MG63 (cell line): Measurements from ENCODE around the gene WWOX. TPM values are rescaled to one million over a fixed set of nuclear protein-coding genes. Genes with fewer than 3 reads are reported as not detected.

Experiments used
- DNase-seq: peaks from one replicate; pipeline ENCODE4 v3.0.0-alpha.2; 2020
- H3K27me3 ChIP-seq: fragments of 250-450 bp; sonication (Bioruptor Pico); 2 replicates; pipeline ENCODE4 v1.5.1; 2020; ENCODE audit warnings: mild to moderate bottlenecking, moderate library complexity
- H3K36me3 ChIP-seq: fragments of 250-450 bp; sonication (Bioruptor Pico); 2 replicates; pipeline ENCODE4 v1.5.1; 2020; ENCODE audit warnings: mild to moderate bottlenecking, moderate library complexity
- H3K4me3 ChIP-seq: fragments of 250-450 bp; sonication (Bioruptor Pico); 2 replicates; pipeline ENCODE4 v1.5.1; 2020; ENCODE audit warnings: mild to moderate bottlenecking, moderate library complexity
- H3K9me3 ChIP-seq: fragments of 250-450 bp; sonication (Bioruptor Pico); 2 replicates; pipeline ENCODE4 v1.5.1; 2020; ENCODE audit warnings: mild to moderate bottlenecking, moderate library complexity
- total RNA-seq: library from RNA; depleted of rRNA; stranded (reverse); fragments of >200 nt; shearing (Covaris generic); gene quantifications from 2 replicates; pipeline ENCODE4 v1.2.3, GENCODE V29; 2014; ENCODE audit warnings: low replicate concordance

The WWOX gene
- total RNA-seq, 1 experiment from 2014 or later: 11.4 TPM

DNA sequence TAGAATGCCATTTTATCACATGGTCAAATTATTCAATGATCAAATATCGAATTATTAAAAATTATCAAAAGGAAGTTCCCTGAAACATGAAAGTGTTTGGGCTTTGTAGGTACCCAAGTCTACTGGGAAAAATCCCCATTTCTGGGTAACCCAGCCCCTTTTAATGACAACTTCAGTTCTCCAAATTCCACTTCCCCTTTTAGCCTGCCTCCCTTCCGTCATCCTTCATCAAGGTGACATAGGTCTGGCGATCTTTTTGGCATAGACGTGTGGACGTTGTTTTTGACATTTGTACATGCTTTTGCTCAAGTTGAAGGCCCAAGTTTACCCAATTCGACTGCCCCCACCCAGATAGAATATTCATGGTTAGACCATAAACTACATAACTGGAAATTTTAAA lies 840.1 kb downstream of the WWOX start:
- DNase-seq: no peak
- Histone ChIP-seq H3K27me3 (no peaks in the 10 kb centered on the region), H3K4me3 (no peak overlapping the region), H3K9me3 (no peaks in the 10 kb centered on the region), H3K36me3 (no peaks in the 10 kb centered on the region)

DNA sequence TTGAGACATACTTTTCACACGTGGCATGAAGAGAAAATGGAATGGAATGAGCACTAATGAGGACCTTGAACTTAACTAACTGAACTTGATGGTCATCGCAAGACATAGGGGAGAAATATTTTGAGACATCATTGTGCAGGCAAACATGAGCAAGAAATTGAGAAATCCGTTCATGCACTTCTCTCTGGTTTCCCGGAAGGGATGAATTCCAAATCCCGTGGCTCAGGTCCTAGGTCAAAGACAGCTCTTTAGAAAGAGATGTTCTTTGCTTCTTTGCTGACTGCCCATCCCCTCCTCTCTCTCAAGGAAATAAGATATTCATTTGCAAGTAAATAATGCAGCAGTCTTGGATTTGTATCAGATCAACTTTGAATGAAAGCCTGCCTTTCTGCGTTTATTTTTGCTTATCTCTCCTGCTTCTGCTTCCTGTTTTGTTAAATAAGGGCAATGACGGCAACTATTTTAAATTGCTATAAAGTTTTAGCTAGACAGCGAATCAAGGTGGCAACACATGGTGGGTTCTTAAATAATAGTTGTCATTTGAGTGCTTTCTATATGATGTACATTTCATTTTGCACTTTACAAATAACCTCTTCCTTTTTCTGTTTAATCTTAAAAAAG lies 843.3 kb downstream of the WWOX start:
- Histone ChIP-seq H3K36me3 (no peaks in the 10 kb centered on the region), H3K27me3 (no peaks in the 10 kb centered on the region), H3K9me3 (no peaks in the 10 kb centered on the region), H3K4me3 (no peak overlapping the region)
- no peak for DNase-seq

DNA sequence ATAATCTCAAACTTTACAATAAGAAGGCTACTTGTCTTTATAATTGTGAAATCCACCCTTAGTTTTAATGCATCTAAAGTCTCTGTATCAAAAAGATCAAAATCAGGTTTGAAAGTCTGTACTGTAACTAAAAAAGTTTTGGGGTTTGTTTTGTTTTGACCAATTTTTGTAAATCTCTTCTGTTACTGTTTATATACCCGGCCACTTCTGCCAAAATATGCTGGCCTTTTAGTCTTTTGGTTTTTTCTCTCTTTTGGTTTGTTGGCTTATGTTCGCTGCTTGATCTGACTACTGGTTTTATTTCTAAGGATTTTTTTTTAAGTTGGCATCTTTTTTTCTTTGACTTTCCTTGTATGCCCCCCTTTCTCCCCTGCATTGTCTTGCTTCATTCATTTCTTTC lies 845.9 kb downstream of the WWOX start:
- Histone ChIP-seq H3K36me3 (no peaks in the 10 kb centered on the region), H3K4me3 (no peak overlapping the region), H3K27me3 (no peaks in the 10 kb centered on the region), H3K9me3 (no peaks in the 10 kb centered on the region)
- DNase-seq: no peak

DNA sequence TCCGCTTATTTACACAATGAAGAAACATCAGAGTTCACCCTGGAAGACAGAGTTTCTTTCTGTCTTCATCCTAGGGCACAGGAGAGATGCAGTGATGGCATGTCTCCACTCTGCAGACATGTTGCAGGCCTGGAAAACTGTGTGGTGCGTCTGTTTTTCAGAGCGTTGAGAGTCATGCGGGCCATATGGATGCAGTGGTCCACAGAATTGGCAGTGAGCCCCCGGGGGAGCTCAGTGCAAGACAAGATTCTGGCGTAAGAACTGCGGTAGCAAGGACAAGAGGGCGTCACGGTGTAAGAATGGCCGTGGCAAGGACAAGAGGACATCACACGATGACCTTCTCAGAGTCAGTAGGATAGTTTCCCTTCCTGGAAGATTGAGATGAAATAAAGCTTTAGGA lies 847.1 kb downstream of the WWOX start:
- H3K4me3 ChIP-seq: no peak overlapping the region
- H3K9me3 ChIP-seq: no peaks in the 10 kb centered on the region
- H3K36me3 ChIP-seq: no peaks in the 10 kb centered on the region
- no peak for DNase-seq
- no peaks in the 10 kb centered on the region for H3K27me3 ChIP-seq

DNA sequence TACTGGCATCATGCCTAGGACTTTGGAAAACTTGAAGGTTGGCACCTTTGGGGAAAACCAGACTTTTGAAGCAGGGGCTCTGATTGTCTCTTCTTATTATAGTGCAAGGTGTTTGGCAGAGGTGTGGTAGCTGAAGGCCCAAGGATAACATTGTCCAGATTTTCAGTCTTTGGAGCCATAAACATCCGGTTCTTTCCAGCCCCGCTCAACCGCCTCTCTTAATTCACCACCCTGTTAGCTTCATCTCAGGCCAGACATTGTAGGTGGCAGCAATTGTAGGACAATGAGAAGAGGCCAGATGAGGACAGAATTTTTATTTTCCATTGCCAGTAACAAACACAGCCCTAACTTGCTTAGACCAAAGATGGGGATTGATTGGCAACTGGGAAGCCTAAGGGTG lies 851.3 kb downstream of the WWOX start:
- Histone ChIP-seq H3K4me3 (no peak overlapping the region), H3K27me3 (no peaks in the 10 kb centered on the region), H3K9me3 (no peaks in the 10 kb centered on the region), H3K36me3 (no peaks in the 10 kb centered on the region)
- DNase-seq: no peak

DNA sequence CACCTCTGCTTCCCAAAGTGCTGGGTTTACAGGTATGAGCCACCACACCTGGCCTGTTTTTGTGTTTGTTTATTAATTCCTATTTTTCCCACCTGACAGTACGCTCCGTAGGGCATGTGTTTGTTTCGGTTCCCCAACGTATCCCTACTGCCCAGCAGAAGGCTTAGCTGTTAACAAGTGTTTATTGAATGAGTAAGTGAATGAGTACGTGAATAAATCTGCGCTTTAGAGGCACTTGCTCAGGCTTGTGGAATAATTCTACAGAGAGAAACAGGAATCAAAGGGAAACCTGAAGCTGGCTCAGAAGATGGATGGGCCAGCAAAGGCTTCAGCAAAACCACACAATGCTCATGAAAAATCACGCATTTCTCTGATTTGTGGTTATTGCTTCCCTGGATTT lies 853.2 kb downstream of the WWOX start:
- H3K36me3 ChIP-seq: no peaks in the 10 kb centered on the region
- no peak for DNase-seq
- no peak overlapping the region for H3K4me3 ChIP-seq
- H3K9me3 ChIP-seq: no peaks in the 10 kb centered on the region
- no peaks in the 10 kb centered on the region for H3K27me3 ChIP-seq

DNA sequence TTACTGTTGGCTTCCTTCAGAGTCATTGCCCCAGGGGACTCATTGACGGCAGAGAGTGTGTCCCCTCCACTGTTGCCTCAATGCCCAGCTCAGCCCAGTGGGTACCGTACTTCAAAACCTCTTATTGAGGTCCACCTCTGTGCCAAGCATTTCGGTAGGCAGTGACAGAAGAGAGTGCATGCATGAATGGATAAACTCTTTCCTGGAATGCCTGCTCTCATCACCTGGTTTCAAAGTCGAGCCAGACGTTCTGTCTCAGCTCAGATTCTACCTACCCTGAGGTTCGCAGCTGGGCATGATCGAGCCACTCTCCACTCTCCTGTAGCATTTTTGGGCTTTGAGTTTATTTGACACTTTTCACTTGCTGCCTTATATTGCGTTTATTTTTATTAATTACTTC lies 854.1 kb downstream of the WWOX start:
- no peaks in the 10 kb centered on the region for H3K27me3 ChIP-seq
- H3K4me3 ChIP-seq: no peak overlapping the region
- H3K36me3 ChIP-seq: no peaks in the 10 kb centered on the region
- no peaks in the 10 kb centered on the region for H3K9me3 ChIP-seq
- no peak for DNase-seq

DNA sequence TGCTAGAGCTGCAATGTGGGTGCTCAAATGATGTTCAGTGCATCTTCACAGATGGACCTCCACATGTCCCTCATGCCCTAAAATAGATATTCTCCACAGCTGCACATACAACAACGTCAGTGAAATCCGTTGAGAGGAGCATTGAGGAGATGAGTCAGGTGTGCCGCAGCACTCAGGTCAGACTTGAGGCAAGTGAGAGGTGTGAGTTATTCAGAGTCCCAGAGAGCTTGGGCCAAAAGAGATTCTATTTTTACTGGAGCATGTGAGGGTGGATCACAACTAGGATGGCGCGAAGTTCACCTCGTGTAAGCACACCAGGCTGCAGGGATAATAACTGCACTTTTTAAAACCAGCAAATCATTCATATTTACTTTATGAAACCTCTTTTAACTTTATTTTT lies 855.8 kb downstream of the WWOX start:
- DNase-seq: no peak
- H3K9me3 ChIP-seq: no peaks in the 10 kb centered on the region

DNA sequence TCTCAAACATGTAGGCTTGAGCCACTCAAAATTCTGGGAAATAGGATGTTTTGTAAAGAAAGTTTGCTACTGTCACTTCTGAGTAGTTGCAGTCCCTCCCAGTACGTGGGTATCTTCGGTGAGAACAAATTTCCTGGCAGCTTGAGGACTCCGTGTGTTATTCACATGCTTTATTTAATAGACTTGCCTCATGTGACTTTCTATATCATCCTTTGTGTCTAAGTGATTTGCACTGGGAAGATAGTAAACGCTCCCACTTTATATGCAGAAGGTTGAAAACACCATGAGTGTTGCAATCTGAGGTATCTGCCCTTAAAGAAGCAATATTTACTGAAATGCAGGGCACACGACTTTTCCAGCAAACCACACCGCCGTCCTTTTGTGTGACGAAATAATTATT lies 857.4 kb downstream of the WWOX start:
- H3K27me3 ChIP-seq: no peaks in the 10 kb centered on the region
- no peaks in the 10 kb centered on the region for H3K36me3 ChIP-seq
- no peak overlapping the region for H3K4me3 ChIP-seq
- no peaks in the 10 kb centered on the region for H3K9me3 ChIP-seq
- DNase-seq: no peak

More for the DNA sequence above, 855.8 kb downstream of the WWOX start:
- Histone ChIP-seq H3K36me3 (no peaks in the 10 kb centered on the region), H3K27me3 (no peaks in the 10 kb centered on the region), H3K4me3 (no peak overlapping the region)

DNA sequence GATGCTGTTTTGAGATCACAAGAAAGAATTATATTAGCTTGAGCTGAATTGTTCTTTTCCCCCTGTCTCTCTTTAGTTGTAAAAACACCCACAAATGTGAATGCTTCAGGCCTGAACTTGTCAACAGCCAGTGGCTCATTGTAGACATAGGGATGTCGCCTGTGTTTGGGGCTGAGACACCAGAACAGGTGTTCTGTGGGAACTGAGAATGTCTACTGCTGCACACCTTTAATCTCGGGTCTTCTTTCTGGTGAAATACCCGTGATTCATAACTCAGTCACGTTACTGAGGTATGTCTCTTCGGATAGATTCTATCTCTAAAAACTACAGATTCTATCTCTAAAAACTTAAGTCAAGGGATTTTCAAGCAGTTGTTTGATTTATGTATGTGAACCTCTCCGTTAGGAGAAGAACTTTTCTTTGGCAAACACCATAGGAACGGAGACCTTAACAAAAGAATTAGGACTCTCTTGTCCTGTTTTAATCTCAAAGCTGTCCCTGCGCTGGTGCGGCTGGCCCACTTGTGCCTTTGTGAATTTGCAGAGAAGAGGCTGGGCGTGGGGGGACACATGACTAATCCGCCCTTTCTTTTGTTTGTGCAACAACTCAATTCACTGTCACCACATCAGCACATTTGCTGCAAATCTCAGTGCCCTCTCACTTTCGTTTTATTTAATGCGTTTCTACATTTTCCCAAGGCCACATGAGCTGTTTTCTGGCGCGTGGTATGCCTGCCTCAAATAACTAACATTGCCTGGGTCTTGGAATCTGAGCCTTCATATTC lies 858.1 kb downstream of the WWOX start:
- Histone ChIP-seq H3K36me3 (no peaks in the 10 kb centered on the region), H3K9me3 (no peaks in the 10 kb centered on the region), H3K27me3 (no peaks in the 10 kb centered on the region), H3K4me3 (no peak overlapping the region)
- no peak for DNase-seq

DNA sequence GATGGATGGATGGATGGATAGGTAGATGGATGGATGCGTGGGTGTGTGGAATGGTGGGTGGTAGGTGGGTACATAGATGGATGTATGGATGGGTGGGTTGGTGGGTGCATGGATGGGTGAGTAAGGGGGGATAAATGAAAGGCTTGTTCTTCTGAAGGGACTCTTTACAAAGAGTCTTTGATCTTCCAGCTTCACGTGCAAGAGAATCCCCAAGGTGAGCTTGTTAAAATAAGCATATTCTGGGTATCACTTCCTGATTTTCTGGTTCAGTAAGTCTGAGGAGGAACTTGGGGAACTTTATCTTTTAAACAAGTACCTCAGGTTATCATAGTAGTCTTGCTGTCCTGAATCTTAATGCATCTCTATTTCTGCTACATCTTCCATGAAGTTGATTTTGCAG lies 862.0 kb downstream of the WWOX start:
- H3K9me3 ChIP-seq: no peaks in the 10 kb centered on the region
- no peaks in the 10 kb centered on the region for H3K36me3 ChIP-seq
- DNase-seq: no peak
- no peaks in the 10 kb centered on the region for H3K27me3 ChIP-seq
- H3K4me3 ChIP-seq: no peak overlapping the region

DNA sequence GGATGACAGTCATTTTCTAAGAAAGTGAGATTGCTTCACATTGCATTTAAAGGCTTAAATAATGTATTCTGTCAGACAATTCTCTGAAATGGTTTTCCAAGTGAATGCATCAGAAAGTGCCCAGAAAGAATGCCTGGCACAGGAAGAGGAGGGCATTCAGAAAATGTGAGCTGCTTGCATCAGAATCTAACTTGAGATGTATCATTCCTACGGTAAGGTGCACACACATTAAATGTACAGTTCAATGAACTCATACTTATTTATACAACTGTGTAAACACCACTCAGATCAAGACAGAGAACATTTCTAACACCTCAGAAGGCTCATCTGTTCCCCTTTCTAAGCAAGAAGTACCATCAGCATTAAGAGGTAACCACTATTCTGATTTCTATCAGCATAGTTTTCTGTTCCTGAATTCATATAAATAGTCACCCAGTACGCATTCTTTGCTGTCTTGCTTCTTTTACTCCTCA lies 863.0 kb downstream of the WWOX start:
- H3K27me3 ChIP-seq: no peaks in the 10 kb centered on the region
- H3K36me3 ChIP-seq: no peaks in the 10 kb centered on the region
- no peak for DNase-seq
- no peak overlapping the region for H3K4me3 ChIP-seq
- no peaks in the 10 kb centered on the region for H3K9me3 ChIP-seq

DNA sequence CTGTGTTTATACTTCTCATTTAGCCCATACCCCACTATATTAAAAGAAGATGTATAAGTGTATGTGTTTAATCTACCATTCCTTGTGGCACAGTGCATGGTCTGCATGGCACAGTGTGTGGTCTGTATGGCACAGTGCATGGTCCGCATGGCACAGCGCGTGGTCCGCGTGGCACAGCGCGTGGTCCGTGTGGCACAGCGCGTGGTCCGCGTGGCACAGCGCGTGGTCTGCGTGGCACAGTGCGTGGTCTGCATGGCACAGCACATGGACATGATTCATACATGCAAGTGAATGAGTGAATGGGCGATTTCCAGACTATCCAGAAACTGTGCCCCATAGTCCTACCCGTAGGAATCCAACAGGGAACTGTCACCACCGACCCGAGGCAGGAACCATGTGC lies 868.5 kb downstream of the WWOX start:
- DNase-seq: no peak
- H3K9me3 ChIP-seq: no peaks in the 10 kb centered on the region
- H3K4me3 ChIP-seq: no peak overlapping the region
- no peaks in the 10 kb centered on the region for H3K36me3 ChIP-seq
- H3K27me3 ChIP-seq: no peaks in the 10 kb centered on the region

DNA sequence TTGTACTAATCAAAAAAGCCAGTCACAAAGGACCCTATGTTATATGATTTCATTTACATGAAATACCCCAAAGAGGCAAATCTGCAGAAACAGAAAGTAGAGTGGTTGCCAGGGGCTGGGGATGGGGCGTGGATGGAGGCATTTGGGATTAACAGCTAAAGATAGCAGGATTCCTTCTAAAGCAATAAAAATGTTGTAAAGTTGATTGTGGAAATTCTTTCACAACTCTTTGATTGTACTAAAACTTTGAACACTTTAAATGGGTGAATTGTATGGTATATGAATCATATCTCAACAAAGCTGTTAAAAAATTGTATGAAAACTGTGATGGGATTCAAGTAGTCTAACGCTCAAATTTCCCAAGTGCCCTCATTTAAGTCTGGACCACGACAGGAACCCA lies 870.3 kb downstream of the WWOX start:
- Histone ChIP-seq H3K27me3 (no peaks in the 10 kb centered on the region), H3K36me3 (no peaks in the 10 kb centered on the region), H3K4me3 (no peak overlapping the region), H3K9me3 (no peaks in the 10 kb centered on the region)
- DNase-seq: no peak

DNA sequence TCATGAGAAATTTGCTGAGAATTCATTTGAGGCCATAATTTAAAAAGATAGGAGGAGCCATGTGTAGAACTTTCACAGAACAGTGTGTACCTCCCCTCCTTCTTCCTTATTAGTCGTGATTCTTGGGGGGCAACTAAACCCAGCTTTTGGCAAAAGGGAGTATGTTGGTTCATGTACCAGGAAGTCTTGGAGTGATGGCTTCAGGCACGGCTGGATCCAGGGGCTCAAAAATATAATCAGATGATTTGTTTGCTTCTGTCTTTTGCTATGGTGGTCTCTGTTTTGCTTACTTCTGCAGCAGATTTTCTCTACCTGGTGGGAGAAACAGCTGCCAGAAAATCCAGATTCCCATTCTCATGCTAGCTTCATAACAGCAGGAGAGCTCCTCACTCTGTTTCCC lies 871.2 kb downstream of the WWOX start:
- Histone ChIP-seq H3K27me3 (no peaks in the 10 kb centered on the region), H3K4me3 (no peak overlapping the region), H3K9me3 (no peaks in the 10 kb centered on the region), H3K36me3 (no peaks in the 10 kb centered on the region)
- DNase-seq: no peak

DNA sequence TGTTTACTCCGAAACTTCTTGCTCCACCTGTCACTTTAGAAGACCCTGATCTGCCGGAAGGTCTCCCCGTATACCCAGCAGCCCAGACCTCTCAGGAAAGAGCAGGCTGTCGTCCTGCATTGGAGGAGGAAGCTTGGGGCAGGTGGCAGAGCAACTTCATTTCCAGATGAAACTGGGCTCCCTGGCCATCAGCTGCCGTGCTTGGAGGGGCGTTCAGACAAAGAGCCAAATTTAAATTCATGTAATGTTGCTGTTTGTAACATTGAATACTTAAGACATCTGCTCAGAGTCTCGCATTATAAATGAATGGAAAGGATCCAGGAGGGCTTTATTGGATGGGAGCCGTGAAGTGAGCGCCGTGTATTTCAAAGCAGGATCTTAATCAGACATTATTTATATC lies 872.6 kb downstream of the WWOX start:
- Histone ChIP-seq H3K27me3 (no peaks in the 10 kb centered on the region), H3K36me3 (no peaks in the 10 kb centered on the region), H3K9me3 (no peaks in the 10 kb centered on the region), H3K4me3 (no peak overlapping the region)
- no peak for DNase-seq

DNA sequence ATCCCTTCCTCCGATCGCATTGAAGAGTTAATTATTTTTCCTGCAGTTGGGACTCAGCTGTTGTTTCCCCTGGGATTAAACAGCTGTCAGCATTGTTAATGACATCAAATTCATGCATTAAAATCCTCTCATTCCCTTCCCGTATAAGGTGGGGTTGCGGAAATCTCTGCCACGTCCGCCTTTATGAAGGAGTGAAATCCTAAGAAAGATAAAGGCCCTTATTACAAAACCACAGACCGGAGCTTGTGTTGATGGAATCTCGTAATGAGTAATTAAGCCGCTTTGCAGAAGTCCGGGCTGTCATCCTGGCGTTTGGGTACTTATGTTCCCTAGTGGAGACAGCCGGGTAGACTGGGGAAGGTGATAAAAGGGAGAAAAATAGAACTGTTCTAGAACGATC lies 873.5 kb downstream of the WWOX start:
- Histone ChIP-seq H3K27me3 (no peaks in the 10 kb centered on the region), H3K4me3 (no peak overlapping the region), H3K9me3 (no peaks in the 10 kb centered on the region), H3K36me3 (no peaks in the 10 kb centered on the region)
- no peak for DNase-seq

DNA sequence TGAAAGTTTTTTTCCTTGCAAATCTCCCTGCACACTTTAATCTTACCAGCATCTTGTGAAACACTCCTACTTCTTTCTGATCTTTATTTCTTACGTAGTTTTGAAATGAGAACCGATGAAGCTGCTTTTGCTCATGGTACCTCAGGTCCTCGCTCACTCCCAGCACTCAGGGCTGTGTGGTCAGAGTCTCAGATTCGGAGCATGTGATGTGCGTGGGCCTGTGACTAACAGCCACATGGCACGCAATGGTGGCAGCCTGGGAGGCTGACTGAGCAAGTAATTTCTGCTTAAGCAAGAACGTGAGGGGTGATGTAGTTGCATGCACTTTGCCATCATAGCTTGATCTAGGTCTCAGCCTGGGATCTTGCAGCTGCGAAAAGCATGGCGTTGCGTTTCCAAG lies 876.8 kb downstream of the WWOX start:
- no peaks in the 10 kb centered on the region for H3K36me3 ChIP-seq
- no peaks in the 10 kb centered on the region for H3K27me3 ChIP-seq
- H3K9me3 ChIP-seq: no peaks in the 10 kb centered on the region
- no peak for DNase-seq
- no peak overlapping the region for H3K4me3 ChIP-seq
